A673 (cell line): ENCODE measurements around the gene RNF41.

Source experiments
- EZH2 ChIP-seq: fragments of 200-600 bp; sonication (generic); IDR thresholded peaks from 2 replicates; pipeline ENCODE4 v1.6.1; 2017; ENCODE audit warnings: borderline replicate concordance, low read depth, mild to moderate bottlenecking, mixed read lengths, antibody characterized with exemption, low read length; ENCODE audit not compliant: poor library complexity, severe bottlenecking
- TF ChIP-seq, protein P1 (sequence below): fragments of 300-800, 200-600 bp; sonication (generic); conservative IDR thresholded peaks from 2 replicates; pipeline ENCODE4 v1.5.1; 2017; ENCODE audit warnings: low read depth, mild to moderate bottlenecking, antibody characterized with exemption, low read length, moderate library complexity, mixed read lengths

DNA sequence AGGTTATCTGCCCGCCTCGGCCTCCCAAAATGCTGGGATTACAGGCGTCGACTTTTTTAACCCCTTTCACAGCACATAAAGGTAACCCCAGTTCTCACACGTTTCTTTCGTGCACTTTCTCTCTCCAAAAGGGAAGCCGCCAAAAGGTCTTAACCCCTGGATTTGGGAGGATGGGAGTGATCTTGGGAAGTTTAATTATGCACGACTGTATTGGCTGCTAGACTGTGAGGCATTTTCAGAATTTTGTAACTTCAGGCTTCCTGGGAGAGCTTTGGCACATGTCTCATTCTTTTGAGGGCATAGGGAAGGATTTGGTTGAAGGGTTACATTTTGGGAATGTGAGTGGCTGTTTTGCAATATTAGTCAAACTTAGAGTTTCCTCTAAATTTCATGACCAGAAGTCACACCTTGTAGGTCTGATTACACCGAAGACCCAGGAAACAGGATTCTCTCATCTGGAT lies 31.0 kb downstream of the RNF41 start:
- TF ChIP-seq, protein P1, sequence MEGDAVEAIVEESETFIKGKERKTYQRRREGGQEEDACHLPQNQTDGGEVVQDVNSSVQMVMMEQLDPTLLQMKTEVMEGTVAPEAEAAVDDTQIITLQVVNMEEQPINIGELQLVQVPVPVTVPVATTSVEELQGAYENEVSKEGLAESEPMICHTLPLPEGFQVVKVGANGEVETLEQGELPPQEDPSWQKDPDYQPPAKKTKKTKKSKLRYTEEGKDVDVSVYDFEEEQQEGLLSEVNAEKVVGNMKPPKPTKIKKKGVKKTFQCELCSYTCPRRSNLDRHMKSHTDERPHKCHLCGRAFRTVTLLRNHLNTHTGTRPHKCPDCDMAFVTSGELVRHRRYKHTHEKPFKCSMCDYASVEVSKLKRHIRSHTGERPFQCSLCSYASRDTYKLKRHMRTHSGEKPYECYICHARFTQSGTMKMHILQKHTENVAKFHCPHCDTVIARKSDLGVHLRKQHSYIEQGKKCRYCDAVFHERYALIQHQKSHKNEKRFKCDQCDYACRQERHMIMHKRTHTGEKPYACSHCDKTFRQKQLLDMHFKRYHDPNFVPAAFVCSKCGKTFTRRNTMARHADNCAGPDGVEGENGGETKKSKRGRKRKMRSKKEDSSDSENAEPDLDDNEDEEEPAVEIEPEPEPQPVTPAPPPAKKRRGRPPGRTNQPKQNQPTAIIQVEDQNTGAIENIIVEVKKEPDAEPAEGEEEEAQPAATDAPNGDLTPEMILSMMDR = no peak
- no peak for TF ChIP-seq EZH2
